Nephron progenitor cell (in vitro differentiated cells): ENCODE data around the gene FNBP1.

ENCODE experiments used
- DNase-seq: peaks from one replicate; pipeline ENCODE4 v3.0.0; 2021
- H3K27ac Mint-ChIP-seq: 2 replicates; pipeline ENCODE4 v1.8.0; 2021; ENCODE audit warnings: mild to moderate bottlenecking, moderate library complexity, mixed read lengths
- H3K27me3 Mint-ChIP-seq: 2 replicates; pipeline ENCODE4 v1.8.0; 2021; ENCODE audit warnings: mild to moderate bottlenecking, low read depth, mixed read lengths; ENCODE audit not compliant: poor library complexity
- H3K36me3 Mint-ChIP-seq: 2 replicates; pipeline ENCODE4 v1.8.0; 2021; ENCODE audit warnings: low read depth, mixed read lengths
- H3K4me1 Mint-ChIP-seq: 2 replicates; pipeline ENCODE4 v1.8.0; 2021; ENCODE audit warnings: mixed read lengths
- H3K4me3 Mint-ChIP-seq: 2 replicates; pipeline ENCODE4 v1.8.0; 2021; ENCODE audit warnings: mild to moderate bottlenecking, moderate library complexity, mixed read lengths
- H3K9me3 Mint-ChIP-seq: 2 replicates; pipeline ENCODE4 v1.8.0; 2021; ENCODE audit warnings: mild to moderate bottlenecking, moderate library complexity, mixed read lengths
- TF ChIP-seq, protein P1 (sequence below): fragments of 200-600 bp; sonication (generic); IDR thresholded peaks from 2 replicates; pipeline ENCODE4 v1.5.0; 2021; ENCODE audit warnings: antibody characterized with exemption

The FNBP1 gene

DNA sequence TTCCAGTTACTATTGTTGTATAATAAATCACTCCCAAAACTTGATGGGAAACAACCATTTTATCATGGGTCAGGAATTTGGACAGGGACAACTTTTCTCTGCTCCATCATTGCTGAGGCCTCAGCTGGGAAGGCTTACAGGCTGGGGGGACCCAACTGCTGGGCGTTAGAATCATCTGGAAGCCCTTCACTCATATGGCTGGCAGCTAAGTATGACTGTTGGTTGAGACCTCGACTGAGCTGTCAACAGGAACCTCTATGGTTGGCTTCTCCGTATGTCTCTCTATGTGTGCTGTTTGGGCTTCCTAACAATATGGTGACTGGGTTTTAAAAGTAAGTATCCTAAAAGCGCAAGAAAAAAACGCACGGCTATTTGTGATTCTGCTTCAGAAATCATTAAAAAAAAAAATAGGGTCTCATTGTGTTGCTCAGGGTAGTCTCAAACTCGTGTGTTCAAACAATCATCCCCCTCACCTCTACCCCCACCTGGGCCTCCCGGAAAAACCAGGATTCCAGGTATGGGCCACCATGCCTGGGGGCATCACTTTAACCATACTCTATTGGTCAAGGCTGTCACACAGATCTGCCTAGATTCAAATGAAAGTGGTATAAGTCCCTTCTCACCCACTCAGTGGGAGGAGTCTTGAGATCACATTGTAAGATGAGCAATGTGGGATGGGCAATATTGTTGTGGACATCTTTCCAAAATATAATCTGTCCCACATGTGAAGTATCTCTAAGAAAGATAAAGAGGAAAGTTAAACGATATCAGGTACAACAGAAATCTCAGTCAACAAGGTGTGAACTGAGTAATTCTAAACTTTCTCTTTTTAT, 15.2 kb downstream of the FNBP1 start:
- DNase-seq = no peak
- no peaks in the 10 kb centered on the region for H3K4me1 Mint-ChIP-seq
- TF ChIP-seq, protein P1, sequence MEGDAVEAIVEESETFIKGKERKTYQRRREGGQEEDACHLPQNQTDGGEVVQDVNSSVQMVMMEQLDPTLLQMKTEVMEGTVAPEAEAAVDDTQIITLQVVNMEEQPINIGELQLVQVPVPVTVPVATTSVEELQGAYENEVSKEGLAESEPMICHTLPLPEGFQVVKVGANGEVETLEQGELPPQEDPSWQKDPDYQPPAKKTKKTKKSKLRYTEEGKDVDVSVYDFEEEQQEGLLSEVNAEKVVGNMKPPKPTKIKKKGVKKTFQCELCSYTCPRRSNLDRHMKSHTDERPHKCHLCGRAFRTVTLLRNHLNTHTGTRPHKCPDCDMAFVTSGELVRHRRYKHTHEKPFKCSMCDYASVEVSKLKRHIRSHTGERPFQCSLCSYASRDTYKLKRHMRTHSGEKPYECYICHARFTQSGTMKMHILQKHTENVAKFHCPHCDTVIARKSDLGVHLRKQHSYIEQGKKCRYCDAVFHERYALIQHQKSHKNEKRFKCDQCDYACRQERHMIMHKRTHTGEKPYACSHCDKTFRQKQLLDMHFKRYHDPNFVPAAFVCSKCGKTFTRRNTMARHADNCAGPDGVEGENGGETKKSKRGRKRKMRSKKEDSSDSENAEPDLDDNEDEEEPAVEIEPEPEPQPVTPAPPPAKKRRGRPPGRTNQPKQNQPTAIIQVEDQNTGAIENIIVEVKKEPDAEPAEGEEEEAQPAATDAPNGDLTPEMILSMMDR = no peak
- no peak overlapping the region for H3K4me3 Mint-ChIP-seq
- peaks cover 2% of the 10 kb centered on the region for H3K27me3 Mint-ChIP-seq
- peaks cover 8% of the 10 kb centered on the region for H3K36me3 Mint-ChIP-seq
- H3K27ac Mint-ChIP-seq = no peak overlapping the region
- no peaks in the 10 kb centered on the region for H3K9me3 Mint-ChIP-seq

DNA sequence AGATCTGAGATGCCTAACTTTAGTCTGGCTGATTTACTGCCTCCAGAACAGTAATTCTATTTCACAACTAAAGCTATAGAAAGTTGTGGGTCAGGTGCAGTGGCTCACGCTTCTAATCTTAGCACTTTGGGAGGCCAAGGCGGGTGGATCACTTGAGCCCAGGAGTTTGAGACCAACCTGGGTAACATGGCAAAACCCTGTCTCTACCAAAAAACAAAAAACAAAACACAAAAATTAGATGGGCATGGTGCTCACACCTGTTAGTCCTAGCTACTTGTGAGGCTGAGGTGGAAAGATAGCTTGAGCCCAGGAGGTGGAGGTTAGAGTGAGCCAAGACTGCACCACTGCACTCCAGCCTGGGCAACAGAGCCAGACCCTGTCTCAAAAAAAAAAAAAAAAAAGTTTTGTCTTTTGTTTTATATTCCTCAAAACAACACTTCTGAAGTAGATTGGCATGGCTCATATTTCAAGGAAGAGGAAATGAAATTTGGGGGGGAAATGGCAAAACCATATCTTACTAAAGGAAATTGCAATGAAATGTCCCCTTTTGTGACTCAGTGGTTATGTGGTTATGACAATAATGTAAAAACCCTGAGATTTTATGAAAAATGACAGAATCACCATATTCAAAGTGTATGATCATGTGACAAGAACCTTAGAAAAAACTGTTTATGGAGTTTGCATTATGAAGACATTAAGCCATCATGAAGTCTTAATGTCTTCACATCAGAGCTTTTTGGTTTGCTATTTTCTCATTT, 16.2 kb downstream of the FNBP1 start:
- Mint-ChIP-seq H3K27ac (no peak overlapping the region), H3K27me3 (peaks cover 2% of the 10 kb centered on the region), H3K9me3 (no peaks in the 10 kb centered on the region), H3K36me3 (peaks cover 8% of the 10 kb centered on the region), H3K4me1 (no peaks in the 10 kb centered on the region), H3K4me3 (no peak overlapping the region)
- TF ChIP-seq, protein P1 = no peak
- no peak for DNase-seq

DNA sequence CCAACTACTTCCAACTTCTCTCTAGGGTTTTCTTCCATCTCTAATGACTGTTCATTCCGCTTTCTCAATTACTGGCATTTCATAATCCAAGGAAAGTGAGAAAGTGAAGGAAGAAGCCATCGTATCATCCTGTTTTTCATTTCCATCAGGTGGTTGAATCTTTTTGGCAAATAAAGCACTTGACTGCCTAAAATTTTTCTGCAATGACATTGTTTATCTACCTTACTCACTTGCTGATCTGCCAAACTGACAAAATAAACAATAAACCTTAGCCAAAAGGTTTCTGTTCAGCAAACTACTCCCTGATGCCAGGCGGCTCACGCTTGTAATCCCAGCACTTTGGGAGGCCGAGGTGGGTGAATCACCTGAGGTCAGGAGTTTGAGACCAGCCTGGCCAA, 18.4 kb downstream of the FNBP1 start:
- no peak overlapping the region for H3K27ac Mint-ChIP-seq
- H3K9me3 Mint-ChIP-seq = no peaks in the 10 kb centered on the region
- no peak for DNase-seq
- TF ChIP-seq, protein P1 = no peak
- no peaks in the 10 kb centered on the region for H3K27me3 Mint-ChIP-seq
- H3K4me1 Mint-ChIP-seq = no peaks in the 10 kb centered on the region
- peaks cover 8% of the 10 kb centered on the region for H3K36me3 Mint-ChIP-seq
- H3K4me3 Mint-ChIP-seq = no peak overlapping the region

DNA sequence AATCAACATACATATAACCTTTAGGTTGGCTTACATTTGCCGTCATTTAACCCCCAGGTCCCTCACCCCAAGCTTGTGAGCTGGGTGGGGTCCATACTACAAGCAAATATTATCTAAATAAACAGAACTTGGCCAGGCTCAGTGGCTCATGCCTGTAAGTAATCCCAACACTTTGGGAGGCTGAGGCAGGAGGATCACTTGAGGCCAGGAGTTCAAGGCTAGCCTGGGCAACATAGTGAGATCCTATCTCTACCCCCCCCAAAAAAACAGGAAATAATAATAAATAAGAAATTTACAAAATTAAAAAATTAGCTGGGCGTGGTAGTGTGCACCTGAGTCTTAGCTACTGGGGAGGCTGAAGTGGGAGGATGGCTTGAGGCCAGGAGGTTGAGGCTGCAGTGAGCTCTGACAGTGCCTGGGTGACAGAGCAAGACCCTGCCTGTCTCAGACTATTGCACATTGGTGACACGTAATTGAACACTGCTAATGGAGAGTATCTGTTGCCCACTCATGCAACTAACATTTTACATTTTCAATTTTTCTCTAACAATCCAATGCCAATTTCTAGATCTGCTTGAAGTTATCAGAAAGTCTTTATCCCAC, 18.9 kb downstream of the FNBP1 start:
- peak overlapping the region; percentile 21 for H3K27ac Mint-ChIP-seq
- H3K4me3 Mint-ChIP-seq = no peak overlapping the region
- peaks cover 12% of the 10 kb centered on the region for H3K36me3 Mint-ChIP-seq
- no peak for DNase-seq
- no peaks in the 10 kb centered on the region for H3K9me3 Mint-ChIP-seq
- no peaks in the 10 kb centered on the region for H3K4me1 Mint-ChIP-seq
- H3K27me3 Mint-ChIP-seq = no peaks in the 10 kb centered on the region
- TF ChIP-seq, protein P1 = no peak

DNA sequence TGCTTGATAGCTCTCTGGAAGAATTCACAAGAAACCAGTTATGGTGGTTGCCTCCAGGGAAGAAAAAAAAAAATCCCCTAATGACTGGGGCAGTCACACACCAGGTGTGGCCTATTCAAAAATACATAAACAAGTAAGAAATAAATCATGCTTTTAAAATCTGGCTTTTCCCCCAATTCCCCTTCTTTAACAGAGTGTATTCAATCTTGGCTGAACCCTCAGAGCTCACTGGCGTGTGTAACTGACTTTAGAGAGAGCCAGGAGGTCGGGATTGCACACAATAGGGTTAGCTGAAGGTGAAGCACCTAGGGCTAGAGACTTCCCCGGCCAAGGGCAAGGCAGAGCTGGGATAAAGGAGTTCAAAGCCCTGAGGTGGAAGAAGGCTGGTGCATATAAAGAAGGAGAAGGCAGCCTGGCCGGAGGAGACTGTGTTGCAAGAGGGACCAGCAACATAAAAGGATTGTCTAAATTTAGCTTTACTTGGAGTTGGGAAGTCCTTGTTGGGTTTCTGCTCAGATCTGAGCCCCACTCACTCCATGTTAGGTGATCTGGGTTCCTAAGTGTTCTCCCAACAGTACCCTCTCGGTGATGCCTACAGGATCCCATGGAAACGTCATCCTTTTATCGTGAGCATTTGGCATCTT, 19.7 kb downstream of the FNBP1 start:
- H3K27ac Mint-ChIP-seq = peak overlapping the region; percentile 92
- no peak for DNase-seq

More for the DNA sequence above, 19.7 kb downstream of the FNBP1 start:
- Mint-ChIP-seq H3K9me3 (no peaks in the 10 kb centered on the region), H3K4me3 (no peak overlapping the region), H3K27me3 (no peaks in the 10 kb centered on the region), H3K36me3 (peaks cover 13% of the 10 kb centered on the region), H3K4me1 (no peaks in the 10 kb centered on the region)
- TF ChIP-seq, protein P1 = no peak
